Suppressor macrophage (primary cell): ENCODE data around the gene TMEM30B.
A peak's percentile ranks its signal among the peaks of the same experiment; 100 is the strongest.
"Not testable (repeated sequence)": the region's sequence is repeated elsewhere in the genome, so short reads cannot be mapped to it uniquely, and the experiment has no call there.

ENCODE experiments used
- DNase-seq, 4 experiments: peaks; one replicate each; pipeline ENCODE4 v3.0.0-alpha.2; 2020 to 2022
- total RNA-seq, 17 experiments: gene quantifications; one replicate each; lab custom pipeline; 2026; ENCODE audit warnings: mixed read lengths in 6 of 17, inconsistent platforms in 3 of 17; lab: John Stamatoyannopoulos, UW

The TMEM30B gene
- 0 to 1.8 (median 0.02) reads per million in 17 experiments for total RNA-seq

- no peak for DNase-seq
Measured at GRCh38 chr14:61281186-61281947, at the start of gene TMEM30B. TSS of gene TMEM30B (minus strand) at chr14:61281338. CDS start at chr14:61281147, 191 bp downstream.

GRCh38 chr14:61330511-61330910 lies 49.4 kb upstream of the TMEM30B start:
- no peak for DNase-seq

GRCh38 chr14:61329478-61330051 lies 48.4 kb upstream of the TMEM30B start:
- DNase-seq: peak; percentile 36 to 77 (median 62)

- peak in 3 of 4 experiments; percentile 15 to 67 (median 50) for DNase-seq
Measured at GRCh38 chr14:61328626-61329262, 47.6 kb upstream of the TMEM30B start.

- no peak for DNase-seq
Measured at GRCh38 chr14:61326847-61327246, 45.7 kb upstream of the TMEM30B start.

- DNase-seq: no peak
Measured at GRCh38 chr14:61326146-61326545, 45.0 kb upstream of the TMEM30B start.

- DNase-seq: no peak
Measured at GRCh38 chr14:61325166-61325565, 44.0 kb upstream of the TMEM30B start.

- DNase-seq: no peak
Measured at GRCh38 chr14:61323970-61324369, 42.8 kb upstream of the TMEM30B start.

GRCh38 chr14:61322799-61323290 lies 41.7 kb upstream of the TMEM30B start:
- peak in 3 of 4 experiments; percentile 10 to 19 (median 19) for DNase-seq

GRCh38 chr14:61322011-61322798 lies 41.1 kb upstream of the TMEM30B start:
- DNase-seq: peak in 3 of 4 experiments; percentile 11 to 23 (median 14)

GRCh38 chr14:61321385-61322010 lies 40.4 kb upstream of the TMEM30B start, which contains the start of gene PRKCH:
TSS of gene PRKCH (plus strand) at chr14:61321579. CDS start at chr14:61322102, 523 bp downstream.
- peak; percentile 71 to 90 (median 84) for DNase-seq

GRCh38 chr14:61320806-61321384 lies 39.8 kb upstream of the TMEM30B start:
- peak in 1 of 4 experiments; percentile 15 for DNase-seq

GRCh38 chr14:61320170-61320569 lies 39.0 kb upstream of the TMEM30B start:
- DNase-seq: not testable (repeated sequence)

GRCh38 chr14:61319706-61320105 lies 38.6 kb upstream of the TMEM30B start:
- no peak for DNase-seq

- DNase-seq: no peak
Measured at GRCh38 chr14:61319086-61319485, 37.9 kb upstream of the TMEM30B start.

- no peak for DNase-seq
Measured at GRCh38 chr14:61315313-61315712, 34.2 kb upstream of the TMEM30B start.

- not testable (repeated sequence) for DNase-seq
Measured at GRCh38 chr14:61308701-61309100, 27.6 kb upstream of the TMEM30B start.

GRCh38 chr14:61308198-61308597 lies 27.1 kb upstream of the TMEM30B start:
- DNase-seq: no peak

- DNase-seq: no peak
Measured at GRCh38 chr14:61304688-61305087, 23.6 kb upstream of the TMEM30B start.

- no peak for DNase-seq
Measured at GRCh38 chr14:61300754-61301153, 19.6 kb upstream of the TMEM30B start.

- DNase-seq: no peak
Measured at GRCh38 chr14:61300209-61300608, 19.1 kb upstream of the TMEM30B start.
